HFF-Myc (cell line): ENCODE measurements around the gene NEAT1.
A peak's percentile ranks its signal among the peaks of the same experiment; 100 is the strongest.
"Not testable (repeated sequence)": the region's sequence is repeated elsewhere in the genome, so short reads cannot be mapped to it uniquely, and the experiment has no call there.

Source experiments
- DNase-seq: peaks from one replicate; pipeline ENCODE4 v3.0.0-alpha.2; 2011; ENCODE audit warnings: low read depth; ENCODE audit errors: extremely low read depth
- H3K4me3 ChIP-seq: replicated peaks from 2 replicates; pipeline ENCODE4 v1.5.1; 2011; ENCODE audit warnings: low read depth, mild to moderate bottlenecking, control low read depth, low read length
- CTCF ChIP-seq: IDR thresholded peaks from 2 replicates; pipeline ENCODE4 v1.5.1; 2012; ENCODE audit warnings: mild to moderate bottlenecking, low read depth, low read length, control low read depth; ENCODE audit errors: missing control alignments

The NEAT1 gene

DNA sequence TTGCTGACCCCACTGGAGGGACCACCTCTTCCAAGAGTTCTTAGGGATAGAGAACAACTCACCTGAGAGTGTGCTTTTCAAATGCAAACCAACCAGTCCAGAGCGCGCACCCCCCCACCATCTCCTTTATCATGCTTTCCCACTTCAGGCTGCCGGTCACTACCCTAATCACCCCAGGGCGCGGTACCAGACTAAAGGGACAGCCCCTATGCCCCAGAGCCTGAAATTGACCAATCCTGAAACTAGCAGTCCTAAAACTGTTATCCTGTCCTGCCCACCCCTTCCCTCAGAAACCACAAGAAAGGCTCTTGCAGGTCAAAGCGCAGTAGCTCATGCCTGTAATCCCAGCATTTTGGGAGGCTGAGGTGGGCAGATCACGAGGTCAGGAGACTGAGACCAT is 37.0 kb downstream of the NEAT1 start:
- H3K4me3 ChIP-seq, result no peak overlapping the region
- DNase-seq, result no peak
- no peak for TF ChIP-seq CTCF

DNA sequence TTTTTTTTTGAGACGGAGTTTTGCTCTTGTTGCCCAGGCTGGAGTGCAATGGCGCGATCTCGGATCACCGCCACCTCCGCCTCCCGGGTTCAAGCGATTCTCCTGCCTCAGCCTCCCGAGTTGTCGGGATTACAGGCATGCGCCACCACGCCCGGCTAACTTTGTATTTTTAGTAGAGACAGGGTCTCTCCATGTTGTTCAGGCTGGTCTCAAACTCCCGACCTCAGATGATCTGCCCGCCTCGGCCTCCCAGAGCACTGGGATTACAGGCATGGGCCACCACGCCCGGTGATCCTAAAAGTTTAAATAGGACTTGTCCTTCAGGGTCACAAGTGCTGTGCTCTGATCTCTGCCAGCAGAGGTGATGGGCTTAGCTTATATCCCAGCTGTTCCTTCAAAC is 42.9 kb downstream of the NEAT1 start:
- not testable (repeated sequence) for H3K4me3 ChIP-seq, DNase-seq

GRCh38 chr11:65467306-65467705 is 44.7 kb downstream of the NEAT1 start:
- DNase-seq, H3K4me3 ChIP-seq: not testable (repeated sequence)

GRCh38 chr11:65468874-65469333 is 46.3 kb downstream of the NEAT1 start:
- peak; percentile 52 for TF ChIP-seq CTCF
- no peak for DNase-seq
- no peak overlapping the region for H3K4me3 ChIP-seq

GRCh38 chr11:65470433-65471049 is 47.9 kb downstream of the NEAT1 start:
- DNase-seq, result no peak
- no peak overlapping the region for H3K4me3 ChIP-seq
- TF ChIP-seq CTCF, result no peak

GRCh38 chr11:65471447-65471891 is 48.9 kb downstream of the NEAT1 start:
- H3K4me3 ChIP-seq, result 0 out of 2 replicates have a peak overlapping the region, but pooled peaks have one; percentile 5
- peak; percentile 65 for TF ChIP-seq CTCF
- DNase-seq, result no peak

DNA sequence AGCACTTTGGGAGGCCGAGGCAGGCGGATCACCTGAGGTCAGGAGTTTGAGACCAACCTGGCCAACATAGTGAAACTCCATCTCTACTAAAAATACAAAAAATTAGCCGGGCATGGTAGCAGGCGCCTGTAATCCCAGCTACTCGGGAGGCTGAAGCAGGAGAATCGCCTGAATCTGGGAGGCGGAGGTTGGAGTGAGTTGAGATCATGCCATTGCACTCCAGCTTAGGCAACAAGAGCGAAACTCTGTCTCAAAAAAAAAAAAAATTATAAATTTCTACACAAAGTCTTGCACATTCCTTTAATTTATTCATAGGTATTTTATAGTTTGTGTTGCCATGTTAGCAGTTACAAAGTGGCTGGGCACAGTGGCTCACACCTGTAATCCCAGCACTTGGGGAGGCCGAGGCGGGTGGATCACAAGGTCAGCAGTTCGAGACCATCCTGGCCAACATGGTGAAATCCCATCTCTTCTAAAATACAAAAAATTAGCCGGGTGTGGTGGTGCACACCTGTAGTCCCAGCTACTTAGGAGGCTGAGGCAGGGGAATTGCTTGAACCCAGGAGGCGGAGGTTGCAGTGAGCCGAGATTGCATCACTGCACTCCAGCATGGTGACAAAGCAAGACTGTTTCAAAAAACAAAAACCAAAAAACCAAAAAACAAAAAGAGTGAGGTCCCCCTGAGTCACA is 50.1 kb downstream of the NEAT1 start:
- not testable (repeated sequence) for DNase-seq, H3K4me3 ChIP-seq

- no peak overlapping the region for H3K4me3 ChIP-seq
- DNase-seq, result no peak
- no peak for TF ChIP-seq CTCF
These were observed 50.8 kb downstream of the NEAT1 start for GRCh38 chr11:65473278-65473860.
